ENCODE results near the gene SHB.

SHB gene

GRCh38 chr9:38039907-38040682, 28.9 kb downstream of the SHB start:
- DNase-seq, result no peak

DNA sequence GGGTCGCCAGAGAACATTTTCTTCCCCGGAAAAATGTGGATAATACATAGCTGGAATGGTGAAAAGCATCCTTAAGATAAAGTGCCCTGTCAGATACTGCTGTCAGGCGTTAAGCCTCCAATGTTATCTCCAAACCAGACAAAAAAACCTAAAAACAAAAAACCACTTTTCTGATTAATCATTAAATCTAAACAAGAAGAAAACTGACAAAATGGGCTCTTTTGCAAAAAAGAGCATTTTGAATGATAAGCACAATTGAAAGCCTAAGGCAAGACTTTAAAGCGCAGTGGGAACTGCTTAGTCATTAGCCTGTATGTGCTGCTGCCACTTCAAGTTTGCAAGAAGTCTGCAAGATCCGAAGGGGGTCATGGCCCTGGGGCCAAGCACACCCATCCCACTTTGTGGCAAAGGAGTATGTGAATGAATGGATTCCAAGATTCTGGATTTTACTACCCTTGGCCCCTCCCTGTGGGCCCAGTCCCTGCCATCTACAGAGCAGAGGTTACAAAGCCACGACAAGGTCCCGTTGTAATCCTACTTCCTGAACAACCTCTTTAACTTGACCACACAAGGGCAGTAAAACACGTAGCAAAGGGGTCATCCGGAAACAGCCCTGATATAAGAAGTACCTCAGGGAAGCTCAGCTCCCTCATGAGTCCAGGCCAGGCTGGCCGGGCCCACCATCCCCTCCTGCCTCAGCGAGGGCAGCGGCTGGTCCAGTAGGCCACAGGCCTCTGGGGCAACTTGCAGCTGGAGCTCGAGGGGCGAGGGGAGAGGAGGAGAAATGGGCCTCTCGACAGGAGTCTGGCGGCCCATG, 29.7 kb downstream of the SHB start:
- DNase-seq, result no peak

DNA sequence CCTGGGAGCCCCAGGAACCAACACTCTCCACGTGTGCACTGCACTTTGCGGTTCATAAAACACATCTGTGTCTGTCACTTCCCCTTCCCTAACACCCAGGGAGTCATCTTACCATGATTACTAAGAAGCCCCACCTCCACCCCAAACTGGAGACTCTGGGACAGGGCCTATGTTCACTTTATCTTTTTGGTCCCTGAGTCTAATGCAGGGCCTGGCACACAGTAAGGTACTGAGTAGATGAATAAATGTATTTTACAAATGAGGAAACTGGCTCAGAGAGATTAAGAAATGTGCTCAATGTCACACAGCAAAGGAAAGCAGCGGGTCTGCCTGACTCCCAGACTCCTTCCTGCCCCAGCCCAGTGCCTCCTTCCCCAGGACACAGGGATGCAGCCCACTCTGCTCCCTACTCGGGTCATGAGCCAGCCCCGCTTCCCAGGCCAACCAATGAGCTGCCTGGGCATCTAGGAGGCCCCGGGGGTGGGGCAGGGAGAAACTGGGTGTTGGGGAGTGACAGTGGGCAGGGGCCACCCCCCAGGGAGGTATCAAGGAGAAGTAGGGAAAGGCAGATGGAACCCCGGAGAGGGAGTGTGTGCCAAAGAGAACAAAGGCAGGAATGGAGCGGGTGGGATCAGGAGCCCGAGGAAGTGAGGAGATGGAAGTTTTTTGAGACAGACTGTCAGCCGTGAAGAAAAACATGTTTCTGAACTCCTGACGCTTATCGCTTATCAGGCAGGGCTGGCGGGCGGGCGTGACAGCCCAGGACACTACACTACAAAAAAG, 30.5 kb downstream of the SHB start:
- DNase-seq, result no peak

- DNase-seq, result no peak
Measured at GRCh38 chr9:38037981-38038306, 31.1 kb downstream of the SHB start.

DNA sequence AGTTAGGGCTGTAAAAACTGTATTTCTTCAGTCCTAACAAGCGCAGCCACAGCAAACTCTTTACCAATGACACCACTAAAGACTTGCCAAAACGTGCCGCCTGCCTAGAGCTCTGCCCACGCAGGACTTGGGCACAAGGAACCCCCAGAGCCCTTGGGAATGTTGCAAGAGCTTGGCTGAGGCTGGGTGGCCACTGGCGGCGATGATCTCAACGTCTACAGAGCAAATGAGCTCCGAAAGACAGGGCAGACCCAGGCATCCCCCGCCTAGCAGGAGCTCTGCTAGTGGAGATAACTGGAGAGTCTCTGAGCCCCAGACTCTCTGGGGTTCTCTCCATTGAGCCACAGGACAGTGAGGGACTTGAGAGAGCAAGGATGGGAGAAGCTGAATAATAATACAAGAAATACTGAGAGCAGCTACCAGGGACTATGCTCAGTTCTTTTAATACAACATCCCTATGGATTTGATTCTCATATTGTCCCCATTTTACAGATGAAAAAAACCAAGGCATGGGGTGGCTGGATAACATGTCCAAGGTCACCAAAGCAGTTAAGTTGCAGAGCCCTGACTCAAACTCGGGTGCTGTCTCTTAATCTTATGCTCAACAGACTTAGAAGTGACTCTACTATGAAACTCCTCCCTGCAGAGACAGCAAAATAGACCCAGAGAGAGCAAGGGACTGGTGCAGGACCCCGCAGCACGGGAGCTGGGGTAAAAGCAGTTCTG, 32.5 kb downstream of the SHB start:
- DNase-seq, result no peak

GRCh38 chr9:38035873-38036272, 33.2 kb downstream of the SHB start:
- no peak for DNase-seq

GRCh38 chr9:38033941-38034340, 35.1 kb downstream of the SHB start:
- DNase-seq, result no peak

GRCh38 chr9:38032266-38033110, 36.5 kb downstream of the SHB start:
- no peak for DNase-seq

DNA sequence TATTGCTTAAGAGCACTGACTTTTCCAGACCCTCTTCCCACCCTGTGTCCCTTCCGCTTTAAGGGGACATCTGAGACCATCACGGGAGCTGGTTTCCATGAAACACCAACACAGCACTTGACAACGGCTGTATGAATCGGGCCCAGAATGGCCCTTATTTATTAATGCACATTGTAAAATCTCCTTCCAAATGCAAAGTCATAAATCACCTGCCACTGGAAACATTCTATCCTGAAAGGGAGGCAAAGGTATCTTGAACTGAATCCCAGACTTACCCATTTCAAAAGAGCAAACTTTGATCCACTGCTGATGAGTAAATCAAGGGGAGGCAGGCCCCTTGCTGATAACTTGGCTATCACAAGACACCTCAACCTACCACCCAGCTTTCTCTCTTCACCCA, 37.4 kb downstream of the SHB start:
- DNase-seq, result no peak

DNA sequence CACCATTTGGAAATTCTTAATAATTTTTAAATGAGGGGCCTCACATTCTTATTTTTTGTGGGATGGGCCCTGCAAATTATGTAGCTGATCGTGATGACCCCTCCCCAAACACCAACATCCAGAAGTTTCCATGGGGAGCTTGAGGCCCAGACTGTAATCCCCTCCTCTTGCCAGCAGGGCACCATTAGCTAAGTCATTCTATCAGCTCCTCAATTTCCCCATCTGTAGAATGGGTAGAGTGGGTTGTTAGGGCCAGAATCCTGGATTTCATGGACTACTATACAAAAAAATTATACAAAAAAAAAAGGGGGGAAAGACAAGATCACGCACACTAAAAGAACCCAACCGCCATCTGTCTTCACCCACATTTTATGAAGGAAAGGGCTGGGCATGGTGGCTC, 38.4 kb downstream of the SHB start:
- DNase-seq, result no peak

DNA sequence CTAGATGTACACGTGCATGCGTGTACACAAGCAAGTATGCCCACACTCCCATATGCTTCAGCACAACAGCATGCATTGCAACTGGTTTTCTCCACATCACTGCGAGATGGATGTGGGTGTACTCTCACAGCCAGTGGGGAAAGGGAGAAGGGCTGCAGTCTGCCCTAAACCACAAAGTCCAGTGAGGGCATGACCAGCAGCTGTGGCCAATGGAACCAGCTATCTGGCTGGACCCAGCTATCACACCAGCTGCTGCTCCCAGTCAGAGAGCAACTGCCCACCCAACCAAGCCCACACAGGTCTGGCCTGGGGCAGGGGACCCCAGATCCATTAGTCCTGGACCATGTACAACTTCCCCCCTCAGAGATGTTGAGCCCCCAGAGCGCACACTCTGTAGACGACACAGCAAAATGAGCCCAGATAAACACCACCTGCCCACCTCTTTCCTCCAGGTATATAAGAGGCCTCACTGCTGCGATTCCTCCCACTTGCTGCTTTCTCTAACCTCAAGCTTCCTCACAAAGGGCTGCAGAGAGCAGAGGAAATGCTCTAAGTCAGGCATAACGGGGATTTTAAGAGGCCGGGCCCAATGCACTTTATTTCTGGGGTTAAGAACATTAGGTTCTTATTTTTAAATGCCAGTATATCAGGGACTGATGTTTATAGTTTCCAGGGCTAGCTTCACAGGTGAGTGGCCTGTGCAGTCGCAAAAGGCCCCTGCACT, 39.0 kb downstream of the SHB start:
- no peak for DNase-seq

- peak; percentile 38 for DNase-seq
Measured at GRCh38 chr9:38027714-38028113, 41.3 kb downstream of the SHB start.

GRCh38 chr9:38026840-38027527, 42.0 kb downstream of the SHB start:
- no peak for DNase-seq

- DNase-seq, result peak; percentile 24
Measured at GRCh38 chr9:38026021-38026809, 42.8 kb downstream of the SHB start.

DNA sequence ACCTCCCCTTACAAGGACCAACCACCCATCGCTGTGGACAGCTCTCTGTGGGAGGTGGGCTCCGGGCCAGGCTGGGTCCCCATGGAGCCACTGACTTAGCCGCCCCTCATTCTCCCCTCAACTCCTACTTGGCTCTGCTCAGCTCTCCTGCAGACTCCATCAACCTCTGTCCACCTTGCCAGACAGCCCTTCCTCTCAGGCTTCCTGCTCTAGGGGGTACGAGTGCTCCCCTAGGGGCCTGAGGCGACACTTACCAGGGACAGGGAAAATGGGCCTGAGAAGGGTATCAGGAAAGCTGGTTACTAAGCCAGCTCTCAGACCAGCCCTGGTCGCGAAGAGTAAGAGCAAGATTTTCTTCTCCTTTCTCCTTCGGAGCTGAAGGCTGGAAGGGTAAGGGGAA, 43.9 kb downstream of the SHB start:
- no peak for DNase-seq

GRCh38 chr9:38024036-38024681, 44.9 kb downstream of the SHB start:
- DNase-seq, result no peak

DNA sequence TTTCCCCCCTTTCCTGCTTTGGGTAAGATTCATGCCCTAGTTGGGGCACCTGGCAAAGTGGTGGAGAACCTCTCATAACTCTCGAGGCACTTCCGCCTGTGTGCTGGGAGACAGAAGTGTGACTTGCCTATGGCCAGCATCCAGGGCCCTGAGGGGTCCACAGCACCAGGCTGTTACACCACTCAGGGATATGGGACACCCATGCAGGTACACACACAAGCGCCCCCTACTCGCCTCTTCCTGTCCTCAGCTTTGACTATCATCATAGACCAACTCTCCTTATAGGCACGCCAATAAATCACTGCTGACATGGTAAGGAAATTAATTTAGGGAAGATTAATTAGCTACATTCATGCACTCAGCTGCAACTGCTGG, 45.4 kb downstream of the SHB start:
- DNase-seq, result no peak

DNA sequence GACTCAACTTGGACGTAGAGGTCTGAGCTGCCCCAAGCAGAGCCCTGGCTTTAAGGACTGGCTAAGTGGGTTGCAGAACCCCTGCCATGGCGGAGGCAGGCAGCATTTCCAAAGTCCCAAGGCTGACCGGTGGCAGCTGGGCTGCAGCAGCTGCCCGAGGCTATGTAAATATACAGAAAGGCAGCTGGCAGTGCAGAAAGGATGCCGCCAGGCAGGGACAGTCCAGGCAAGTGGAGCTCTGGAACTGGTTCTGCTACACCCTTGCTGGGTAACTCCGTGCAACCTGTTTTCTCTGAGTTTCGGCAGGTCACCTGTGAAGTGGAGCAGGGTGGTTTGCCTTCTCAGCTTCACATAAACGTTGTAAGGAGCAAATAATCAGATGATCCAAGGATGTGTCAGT, 46.0 kb downstream of the SHB start:
- no peak for DNase-seq

DNA sequence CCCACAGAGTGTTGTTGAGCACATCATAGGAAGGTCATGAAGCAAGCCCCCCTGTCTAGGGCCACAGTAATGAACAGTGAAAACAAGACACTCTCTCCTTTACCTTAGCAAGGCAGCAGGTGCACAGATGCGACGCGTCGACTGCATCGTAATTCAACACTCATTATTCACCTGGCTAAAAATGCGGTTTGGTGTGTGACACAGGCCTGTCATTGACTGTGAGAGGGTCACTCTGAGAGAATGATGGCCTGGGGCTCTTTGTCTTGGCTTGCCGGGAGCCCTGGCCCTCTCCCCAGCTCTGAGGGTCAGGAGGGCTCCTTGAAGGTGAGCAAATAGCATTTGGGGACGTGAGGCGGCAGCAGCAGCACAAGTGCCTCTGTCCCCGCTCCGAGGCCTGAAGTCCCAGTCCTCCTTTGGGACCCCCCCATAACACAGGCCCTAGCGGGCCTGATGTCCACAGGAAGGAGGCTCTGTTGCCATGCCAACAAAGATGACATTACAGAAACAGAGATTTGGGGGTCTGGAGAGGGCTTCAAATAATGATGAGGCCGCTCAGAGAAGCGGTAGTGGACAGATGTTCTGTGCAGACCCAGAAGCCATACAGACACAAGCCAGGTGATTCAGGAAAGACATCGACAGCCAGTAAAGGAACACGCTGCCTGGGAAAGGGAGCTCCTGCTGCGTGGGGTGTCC, 46.7 kb downstream of the SHB start:
- no peak for DNase-seq
